IPS-11a (cell line): ENCODE results near the gene VSNL1.

Source experiments
- H3K4me3 ChIP-seq: one replicate; pipeline ENCODE4 v1.5.1; 2013; ENCODE audit warnings: low read depth, low read length, control low read depth

Gene VSNL1

GRCh38 chr2:17643031-17643615 is 102.6 kb downstream of the VSNL1 start:
- no peak overlapping the region for H3K4me3 ChIP-seq

- no peak overlapping the region for H3K4me3 ChIP-seq
Observed at GRCh38 chr2:17644997-17645720, 104.7 kb downstream of the VSNL1 start.

- no peak overlapping the region for H3K4me3 ChIP-seq
Observed at GRCh38 chr2:17646081-17646554, 105.6 kb downstream of the VSNL1 start.

- no peak overlapping the region for H3K4me3 ChIP-seq
Observed at GRCh38 chr2:17646838-17647701, 106.6 kb downstream of the VSNL1 start.

DNA sequence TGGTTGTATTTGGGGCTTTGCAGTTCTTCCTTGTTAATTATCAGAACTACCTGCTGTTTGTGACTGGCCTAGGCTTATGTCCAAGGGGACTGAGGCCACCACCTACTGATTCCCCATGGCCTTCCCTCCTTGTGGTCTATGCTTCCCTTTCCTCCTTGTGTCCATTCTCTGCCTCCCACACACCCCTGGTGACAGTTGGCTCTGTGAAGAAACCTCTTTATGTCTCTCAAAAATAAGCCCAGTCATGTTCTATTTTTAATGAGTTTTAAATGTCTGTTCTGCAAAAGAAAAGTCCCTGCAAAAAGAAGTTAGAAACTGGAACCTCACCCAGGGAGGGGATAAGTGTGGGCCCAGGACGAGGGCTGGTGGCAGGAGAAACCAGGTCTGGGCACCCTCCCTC is 108.1 kb downstream of the VSNL1 start:
- H3K4me3 ChIP-seq: no peak overlapping the region

GRCh38 chr2:17649026-17649425 is 108.5 kb downstream of the VSNL1 start:
- no peak overlapping the region for H3K4me3 ChIP-seq

DNA sequence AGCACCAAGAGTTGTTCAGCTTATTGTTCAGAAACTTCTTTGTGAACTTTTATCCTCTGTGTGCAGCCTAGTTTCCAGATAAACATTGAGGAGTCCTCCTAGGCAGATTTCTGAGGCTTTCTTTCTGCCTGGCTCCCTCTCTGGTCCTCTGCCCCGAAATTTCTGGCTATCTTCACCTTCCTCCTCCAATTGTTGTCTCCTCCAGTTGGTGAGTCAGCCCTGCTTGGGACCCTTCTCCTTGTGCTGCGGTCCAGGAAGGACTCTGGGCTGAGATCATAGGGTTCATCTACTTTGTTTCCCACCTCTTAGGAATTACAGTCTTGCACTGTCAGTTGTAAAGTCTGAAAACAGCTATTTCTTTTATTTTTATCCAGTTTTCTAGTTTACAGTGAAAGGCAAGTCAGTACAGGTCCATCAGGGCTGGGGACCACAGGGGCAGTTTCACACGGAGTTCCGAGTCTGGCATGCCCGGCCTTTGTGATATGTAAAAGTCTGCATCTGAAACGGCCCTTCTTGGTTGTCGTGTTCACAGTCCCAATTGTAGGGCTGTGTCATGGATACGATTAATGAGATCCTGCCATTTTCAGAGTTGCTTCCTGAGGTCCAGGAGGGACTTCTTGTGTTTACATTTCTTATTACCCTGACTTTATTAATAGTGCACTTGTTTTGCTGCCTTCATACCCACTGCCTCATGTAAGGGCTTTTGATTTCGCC is 112.3 kb downstream of the VSNL1 start:
- H3K4me3 ChIP-seq: no peak overlapping the region

GRCh38 chr2:17657759-17658158 is 117.3 kb downstream of the VSNL1 start:
- H3K4me3 ChIP-seq: no peak overlapping the region

DNA sequence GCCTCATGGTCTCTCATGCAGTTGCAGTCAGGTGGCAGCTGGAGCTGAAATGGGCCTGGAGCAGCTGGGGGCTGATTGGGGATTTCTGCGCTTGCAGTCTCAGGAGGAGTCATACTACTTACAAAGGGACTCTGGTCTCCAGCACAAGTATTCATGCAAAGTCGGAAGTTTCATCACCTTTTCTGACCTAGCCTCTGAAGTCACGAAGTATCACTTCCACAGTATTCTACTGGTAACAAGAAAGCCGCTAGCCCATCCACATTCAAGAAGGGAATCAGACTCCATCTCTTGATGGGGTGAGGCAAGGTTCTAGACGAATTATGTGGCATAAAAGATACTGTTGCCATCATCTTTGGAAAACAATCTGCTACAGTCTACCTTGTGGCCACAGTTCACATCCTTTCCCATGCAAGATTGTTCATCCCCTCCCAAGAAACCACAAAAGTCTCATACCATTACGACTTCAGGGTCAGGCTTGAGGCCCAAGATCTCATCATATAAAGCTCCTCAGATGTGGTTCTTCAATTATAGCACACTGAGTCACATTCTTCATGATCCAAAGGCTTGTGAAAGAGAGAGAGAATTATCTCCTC is 117.9 kb downstream of the VSNL1 start:
- no peak overlapping the region for H3K4me3 ChIP-seq

DNA sequence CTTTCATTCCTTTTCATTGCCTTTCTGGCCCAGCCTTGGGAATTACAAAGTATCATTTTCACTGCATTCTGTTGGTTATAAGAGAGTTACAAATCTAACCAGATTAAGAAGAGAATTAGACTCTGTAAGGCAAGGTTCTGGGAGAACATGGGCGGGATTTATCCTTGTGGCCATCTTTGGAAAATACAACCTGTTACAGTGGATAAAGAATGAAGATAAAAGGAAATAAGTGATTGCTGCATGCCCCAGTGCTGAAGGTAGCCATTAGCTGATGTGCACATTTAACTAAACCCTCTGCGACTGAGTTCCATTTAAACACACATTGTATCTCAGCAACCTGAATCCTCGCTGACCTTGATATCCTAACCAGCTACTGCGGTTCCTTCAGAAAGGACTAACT is 119.7 kb downstream of the VSNL1 start:
- no peak overlapping the region for H3K4me3 ChIP-seq

- no peak overlapping the region for H3K4me3 ChIP-seq
Observed at GRCh38 chr2:17661460-17661859, 121.0 kb downstream of the VSNL1 start.

DNA sequence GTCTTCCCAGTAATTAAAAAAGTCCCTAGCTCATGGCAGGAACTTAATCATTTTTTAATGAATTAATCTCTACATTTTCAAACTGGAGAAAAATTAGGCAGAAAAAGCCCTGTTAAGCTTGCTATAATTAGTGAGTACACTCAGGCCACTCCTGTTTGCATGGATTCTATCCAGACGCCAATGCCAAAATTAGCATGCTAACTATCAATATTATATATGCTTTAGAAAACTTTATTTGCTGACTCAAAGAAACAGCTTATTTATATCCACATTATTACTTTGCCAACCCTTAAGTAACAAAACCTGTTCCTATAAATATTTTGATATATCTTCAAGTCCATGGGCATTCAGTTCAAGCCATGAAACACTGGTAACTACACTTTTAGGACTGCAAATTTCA is 122.2 kb downstream of the VSNL1 start:
- H3K4me3 ChIP-seq: no peak overlapping the region

DNA sequence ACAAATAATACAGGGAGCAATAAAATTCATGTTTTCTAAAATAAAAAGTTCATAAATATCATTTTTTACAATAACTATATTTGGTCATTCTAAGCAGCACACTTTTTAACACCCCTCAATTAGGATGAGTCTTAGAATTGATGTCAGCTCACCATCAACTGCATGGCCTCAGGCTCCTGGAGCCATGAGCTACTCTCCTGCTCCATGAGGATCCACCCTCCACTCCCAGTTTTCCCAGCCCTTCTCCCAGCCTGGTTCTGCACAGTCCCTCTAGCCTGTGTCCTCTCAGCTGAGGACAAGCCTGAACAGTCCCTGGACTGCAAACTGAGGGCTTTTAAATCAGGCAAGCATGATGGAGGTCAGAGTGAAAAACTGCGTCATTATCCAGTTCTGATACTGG is 124.0 kb downstream of the VSNL1 start:
- H3K4me3 ChIP-seq: no peak overlapping the region

GRCh38 chr2:17667898-17668297 is 127.4 kb downstream of the VSNL1 start:
- no peak overlapping the region for H3K4me3 ChIP-seq

- no peak overlapping the region for H3K4me3 ChIP-seq
Observed at GRCh38 chr2:17672583-17673317, 132.3 kb downstream of the VSNL1 start.

DNA sequence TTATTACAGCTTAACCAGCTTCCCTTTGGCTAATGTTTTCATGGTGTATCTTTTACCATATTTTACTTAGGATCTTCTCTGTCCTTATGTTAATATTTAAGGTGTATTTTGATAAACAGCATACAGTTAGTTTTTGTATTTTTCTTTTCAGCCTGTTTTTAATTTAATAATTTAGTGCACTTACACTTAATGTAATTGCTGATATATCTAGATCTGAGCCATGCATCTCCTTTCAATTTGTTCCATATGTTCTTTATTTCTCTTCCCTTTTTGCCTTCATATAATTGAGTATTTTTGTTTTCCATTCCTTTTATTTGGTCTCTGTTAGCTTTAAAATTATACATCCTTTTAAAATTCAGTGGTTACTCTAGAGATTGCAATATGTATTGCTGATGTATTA is 134.3 kb downstream of the VSNL1 start:
- H3K4me3 ChIP-seq: no peak overlapping the region

DNA sequence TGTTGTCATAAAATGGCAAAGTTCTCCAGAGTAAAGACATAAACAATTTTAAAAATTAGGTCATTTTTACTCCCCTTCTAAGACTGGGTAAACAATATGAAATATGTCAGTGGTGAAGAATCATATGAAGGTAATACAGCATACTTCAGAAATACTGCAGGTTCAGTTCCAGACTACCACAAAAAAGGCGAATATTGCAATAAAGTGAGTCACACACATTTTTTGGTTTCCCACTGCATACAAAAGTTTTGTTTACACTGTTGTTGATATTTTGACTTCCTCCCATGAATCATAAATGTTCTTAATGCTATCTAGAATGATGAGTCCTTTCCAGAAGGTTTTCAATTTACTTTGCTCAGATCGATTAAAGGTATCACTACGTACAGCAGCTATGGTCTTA is 139.6 kb downstream of the VSNL1 start:
- H3K4me3 ChIP-seq: no peak overlapping the region

GRCh38 chr2:17682098-17682857 is 141.8 kb downstream of the VSNL1 start:
- no peak overlapping the region for H3K4me3 ChIP-seq

DNA sequence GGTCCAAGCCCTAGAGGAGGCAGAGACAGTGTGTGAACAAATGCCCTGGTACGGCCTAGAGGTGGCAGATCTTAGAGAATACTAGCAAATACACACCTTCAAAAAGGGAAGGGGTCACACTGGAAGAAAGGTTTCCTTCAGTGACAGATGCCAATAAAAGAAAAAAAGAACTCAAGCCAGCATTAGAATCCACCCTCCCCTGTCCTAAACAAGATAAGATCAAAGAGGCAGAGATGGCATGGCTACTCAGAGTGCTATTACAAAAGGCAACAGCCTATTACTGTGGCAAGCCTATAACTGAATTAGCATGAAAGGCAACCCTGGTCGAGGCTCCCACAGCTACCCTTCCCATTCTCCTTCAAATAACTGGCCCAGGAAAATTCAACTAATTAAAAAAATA is 143.5 kb downstream of the VSNL1 start:
- H3K4me3 ChIP-seq: no peak overlapping the region
